Osteocyte (in vitro differentiated cells): ENCODE data around the gene BDKRB2. TPM values are rescaled to one million over a fixed set of nuclear protein-coding genes. Genes with fewer than 3 reads are reported as not detected.

Experiments used
- DNase-seq: peaks from one replicate; pipeline ENCODE4 v3.0.0; 2021; ENCODE audit warnings: mixed read lengths; ENCODE audit not compliant: unreplicated experiment; ENCODE audit errors: extremely low spot score
- H3K27ac Mint-ChIP-seq: one replicate; pipeline ENCODE4 v1.8.0; 2021; ENCODE audit warnings: mild to moderate bottlenecking, mixed read lengths; ENCODE audit not compliant: unreplicated experiment
- H3K27me3 Mint-ChIP-seq: one replicate; pipeline ENCODE4 v1.8.0; 2021; ENCODE audit warnings: mixed read lengths; ENCODE audit not compliant: unreplicated experiment
- H3K36me3 Mint-ChIP-seq: one replicate; pipeline ENCODE4 v1.8.0; 2021; ENCODE audit warnings: mixed read lengths; ENCODE audit not compliant: unreplicated experiment
- H3K4me1 Mint-ChIP-seq: one replicate; pipeline ENCODE4 v1.8.0; 2021; ENCODE audit warnings: mixed read lengths; ENCODE audit not compliant: unreplicated experiment
- H3K4me3 Mint-ChIP-seq: one replicate; pipeline ENCODE4 v1.8.0; 2021; ENCODE audit warnings: mild to moderate bottlenecking, moderate library complexity, mixed read lengths; ENCODE audit not compliant: unreplicated experiment
- H3K9me3 Mint-ChIP-seq: one replicate; pipeline ENCODE4 v1.8.0; 2021; ENCODE audit warnings: mixed read lengths; ENCODE audit not compliant: unreplicated experiment
- total RNA-seq: library from RNA; stranded (reverse); gene quantifications from 2 replicates; pipeline ENCODE4 v1.2.1, GENCODE V29; 2021
- TF ChIP-seq, protein P1 (sequence below): fragments of 200-600 bp; sonication (generic); IDR thresholded peaks from 2 replicates; pipeline ENCODE4 v1.5.0; 2021; ENCODE audit warnings: antibody characterized with exemption, mild to moderate bottlenecking, moderate library complexity

Gene BDKRB2
- total RNA-seq, 1 donor from 2014 or later, result 0.40 TPM

DNA sequence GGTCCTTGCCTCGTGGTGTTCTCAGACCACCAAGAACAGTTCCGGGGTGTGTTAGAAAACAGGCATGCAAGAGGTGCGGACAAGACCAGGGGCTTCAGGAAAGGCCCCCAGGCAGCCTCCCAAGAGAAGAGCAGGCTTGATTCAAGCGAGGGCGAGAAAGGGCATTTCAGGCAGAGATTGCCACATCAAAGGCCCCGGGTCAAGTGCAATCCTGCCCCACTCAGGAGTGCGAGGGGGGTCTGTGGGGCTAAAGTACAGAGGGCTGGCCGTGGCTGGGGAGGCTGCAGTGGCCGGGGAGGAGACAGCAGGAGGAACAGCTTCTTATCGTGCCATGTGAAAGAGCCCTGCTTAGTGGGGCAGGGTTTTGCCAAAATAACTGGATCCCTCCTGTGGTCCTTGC, 2.7 kb upstream of the BDKRB2 start:
- no peaks in the 10 kb centered on the region for H3K9me3 Mint-ChIP-seq
- H3K4me1 Mint-ChIP-seq, result peaks cover 21% of the 10 kb centered on the region
- no peaks in the 10 kb centered on the region for H3K36me3 Mint-ChIP-seq
- peaks cover 13% of the 10 kb centered on the region for H3K27me3 Mint-ChIP-seq
- TF ChIP-seq, protein P1, sequence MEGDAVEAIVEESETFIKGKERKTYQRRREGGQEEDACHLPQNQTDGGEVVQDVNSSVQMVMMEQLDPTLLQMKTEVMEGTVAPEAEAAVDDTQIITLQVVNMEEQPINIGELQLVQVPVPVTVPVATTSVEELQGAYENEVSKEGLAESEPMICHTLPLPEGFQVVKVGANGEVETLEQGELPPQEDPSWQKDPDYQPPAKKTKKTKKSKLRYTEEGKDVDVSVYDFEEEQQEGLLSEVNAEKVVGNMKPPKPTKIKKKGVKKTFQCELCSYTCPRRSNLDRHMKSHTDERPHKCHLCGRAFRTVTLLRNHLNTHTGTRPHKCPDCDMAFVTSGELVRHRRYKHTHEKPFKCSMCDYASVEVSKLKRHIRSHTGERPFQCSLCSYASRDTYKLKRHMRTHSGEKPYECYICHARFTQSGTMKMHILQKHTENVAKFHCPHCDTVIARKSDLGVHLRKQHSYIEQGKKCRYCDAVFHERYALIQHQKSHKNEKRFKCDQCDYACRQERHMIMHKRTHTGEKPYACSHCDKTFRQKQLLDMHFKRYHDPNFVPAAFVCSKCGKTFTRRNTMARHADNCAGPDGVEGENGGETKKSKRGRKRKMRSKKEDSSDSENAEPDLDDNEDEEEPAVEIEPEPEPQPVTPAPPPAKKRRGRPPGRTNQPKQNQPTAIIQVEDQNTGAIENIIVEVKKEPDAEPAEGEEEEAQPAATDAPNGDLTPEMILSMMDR, result no peak
- no peak overlapping the region for H3K4me3 Mint-ChIP-seq
- DNase-seq, result no peak
- H3K27ac Mint-ChIP-seq, result no peak overlapping the region

- Mint-ChIP-seq H3K4me1 (peaks cover 21% of the 10 kb centered on the region), H3K27ac (no peak overlapping the region)
- DNase-seq, result no peak
These were observed 2.1 kb upstream of the BDKRB2 start for GRCh38 chr14:96202441-96203094.

GRCh38 chr14:96203116-96203515, 1.5 kb upstream of the BDKRB2 start:
- TF ChIP-seq, protein P1, result no peak
- Mint-ChIP-seq H3K27me3 (peaks cover 16% of the 10 kb centered on the region), H3K4me3 (no peak overlapping the region), H3K36me3 (no peaks in the 10 kb centered on the region), H3K27ac (no peak overlapping the region), H3K4me1 (peaks cover 21% of the 10 kb centered on the region), H3K9me3 (no peaks in the 10 kb centered on the region)
- DNase-seq, result no peak

More at GRCh38 chr14:96202441-96203094, 2.1 kb upstream of the BDKRB2 start:
- Mint-ChIP-seq H3K4me3 (no peak overlapping the region), H3K27me3 (peaks cover 12% of the 10 kb centered on the region), H3K9me3 (no peaks in the 10 kb centered on the region), H3K36me3 (no peaks in the 10 kb centered on the region)
- TF ChIP-seq, protein P1, result no peak

- Mint-ChIP-seq H3K27ac (no peak overlapping the region), H3K4me1 (peaks cover 17% of the 10 kb centered on the region), H3K4me3 (no peak overlapping the region), H3K36me3 (no peaks in the 10 kb centered on the region), H3K9me3 (no peaks in the 10 kb centered on the region), H3K27me3 (peaks cover 16% of the 10 kb centered on the region)
- TF ChIP-seq, protein P1, result no peak
- no peak for DNase-seq
These were observed 1.0 kb upstream of the BDKRB2 start for GRCh38 chr14:96203635-96204034.

DNA sequence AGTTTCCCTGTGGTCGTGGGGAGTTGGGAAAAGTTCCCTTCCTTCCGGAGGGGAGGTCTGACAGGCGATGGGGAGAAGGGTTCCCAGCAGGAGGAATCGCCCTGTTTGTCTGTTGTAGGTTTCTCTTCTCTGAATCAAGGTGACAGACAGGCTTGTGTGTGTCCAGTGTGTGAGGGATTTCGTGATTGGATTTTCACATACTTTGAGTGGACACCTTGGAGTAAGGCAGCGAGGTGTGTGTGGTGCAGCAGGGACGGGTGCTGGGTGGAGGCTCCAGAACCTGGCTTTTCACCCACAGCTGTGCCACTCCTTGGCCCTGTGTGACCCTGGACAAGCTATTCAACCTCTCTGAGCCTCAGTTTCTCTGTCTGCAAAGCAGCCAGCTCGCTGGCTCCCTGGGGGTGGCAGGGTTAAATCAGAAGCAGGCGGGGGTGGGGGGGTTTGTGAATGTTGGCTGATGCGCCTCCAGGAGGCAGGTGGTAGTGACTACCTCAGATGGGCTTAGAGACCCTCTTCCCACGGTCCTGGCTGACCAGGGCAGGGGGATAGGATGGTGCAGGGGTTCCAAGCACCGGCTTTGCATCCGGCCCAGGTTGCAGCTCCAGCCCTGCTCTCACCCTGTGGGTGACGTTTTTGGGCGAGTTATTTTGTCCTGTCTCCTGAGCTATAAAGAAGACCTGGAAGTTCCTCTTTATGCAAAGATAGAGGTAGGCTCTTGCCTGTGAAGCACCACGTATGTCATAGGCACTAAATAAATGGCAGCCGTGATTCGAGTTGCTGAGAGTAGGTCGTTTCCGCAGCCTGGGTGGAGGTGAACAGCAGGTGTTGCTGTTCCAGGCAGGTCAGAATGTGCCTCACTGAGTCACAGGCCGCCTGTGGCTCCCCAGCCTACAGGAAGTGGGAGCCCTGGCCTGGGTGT, 679 bp downstream of the BDKRB2 start:
- TF ChIP-seq, protein P1, result no peak
- Mint-ChIP-seq H3K4me1 (peaks cover 12% of the 10 kb centered on the region), H3K9me3 (no peaks in the 10 kb centered on the region), H3K27ac (no peak overlapping the region), H3K36me3 (no peaks in the 10 kb centered on the region), H3K27me3 (peaks cover 22% of the 10 kb centered on the region), H3K4me3 (peak overlapping the region; percentile 22)
- DNase-seq, result no peak
